Measurements from ENCODE around the gene FIBCD1. TPM values are rescaled to one million over a fixed set of nuclear protein-coding genes. Genes with fewer than 3 reads are reported as not detected.

Gene FIBCD1
- total and polyA plus RNA-seq, 11 donors: 0.24 to 3.9 (median 1.3) TPM; not detected in 2

DNA sequence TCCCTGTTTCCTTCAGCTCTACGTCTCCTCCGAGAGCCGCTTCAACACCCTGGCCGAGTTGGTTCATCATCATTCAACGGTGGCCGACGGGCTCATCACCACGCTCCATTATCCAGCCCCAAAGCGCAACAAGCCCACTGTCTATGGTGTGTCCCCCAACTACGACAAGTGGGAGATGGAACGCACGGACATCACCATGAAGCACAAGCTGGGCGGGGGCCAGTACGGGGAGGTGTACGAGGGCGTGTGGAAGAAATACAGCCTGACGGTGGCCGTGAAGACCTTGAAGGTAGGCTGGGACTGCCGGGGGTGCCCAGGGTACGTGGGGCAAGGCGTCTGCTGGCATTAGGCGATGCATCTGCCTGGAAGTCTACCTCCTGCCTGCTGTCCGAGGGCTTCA is 76.3 kb downstream of the FIBCD1 start:
- H3K27ac ChIP-seq: peak overlapping the region in 2 of 12 donors; percentile 71 to 81
- no peak for TF ChIP-seq POLR2A (IDR thresholded peaks at IDR 0.05)
- TF ChIP-seq, protein P1, sequence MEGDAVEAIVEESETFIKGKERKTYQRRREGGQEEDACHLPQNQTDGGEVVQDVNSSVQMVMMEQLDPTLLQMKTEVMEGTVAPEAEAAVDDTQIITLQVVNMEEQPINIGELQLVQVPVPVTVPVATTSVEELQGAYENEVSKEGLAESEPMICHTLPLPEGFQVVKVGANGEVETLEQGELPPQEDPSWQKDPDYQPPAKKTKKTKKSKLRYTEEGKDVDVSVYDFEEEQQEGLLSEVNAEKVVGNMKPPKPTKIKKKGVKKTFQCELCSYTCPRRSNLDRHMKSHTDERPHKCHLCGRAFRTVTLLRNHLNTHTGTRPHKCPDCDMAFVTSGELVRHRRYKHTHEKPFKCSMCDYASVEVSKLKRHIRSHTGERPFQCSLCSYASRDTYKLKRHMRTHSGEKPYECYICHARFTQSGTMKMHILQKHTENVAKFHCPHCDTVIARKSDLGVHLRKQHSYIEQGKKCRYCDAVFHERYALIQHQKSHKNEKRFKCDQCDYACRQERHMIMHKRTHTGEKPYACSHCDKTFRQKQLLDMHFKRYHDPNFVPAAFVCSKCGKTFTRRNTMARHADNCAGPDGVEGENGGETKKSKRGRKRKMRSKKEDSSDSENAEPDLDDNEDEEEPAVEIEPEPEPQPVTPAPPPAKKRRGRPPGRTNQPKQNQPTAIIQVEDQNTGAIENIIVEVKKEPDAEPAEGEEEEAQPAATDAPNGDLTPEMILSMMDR (IDR thresholded peaks at IDR 0.05): no peak
- WGBS, 4 donors: 90 to 96% (median 92%) methylated on average over 23 of the region's 23 CpGs
- H3K4me1 ChIP-seq: peaks cover 2 to 63% (median 43%) of the 10 kb centered on the region in 12 donors
- no peak for DNase-seq
- intact Hi-C loops (cut with DNase I): loop anchor here in 8 of 10 donors (1.0 to 10.0 kb wide), 8 partner anchors 90 to 182 kb away; no protein-coding TSS in a partner anchor
- peaks cover 0 to 61% (median 42%) of the 10 kb centered on the region in 9 donors for H3K36me3 ChIP-seq
- no peaks in the 10 kb centered on the region for H3K9me3 ChIP-seq
- no peak overlapping the region for H3K4me3 ChIP-seq
- no peak for ATAC-seq
- no peaks in the 10 kb centered on the region for H3K27me3 ChIP-seq

DNA sequence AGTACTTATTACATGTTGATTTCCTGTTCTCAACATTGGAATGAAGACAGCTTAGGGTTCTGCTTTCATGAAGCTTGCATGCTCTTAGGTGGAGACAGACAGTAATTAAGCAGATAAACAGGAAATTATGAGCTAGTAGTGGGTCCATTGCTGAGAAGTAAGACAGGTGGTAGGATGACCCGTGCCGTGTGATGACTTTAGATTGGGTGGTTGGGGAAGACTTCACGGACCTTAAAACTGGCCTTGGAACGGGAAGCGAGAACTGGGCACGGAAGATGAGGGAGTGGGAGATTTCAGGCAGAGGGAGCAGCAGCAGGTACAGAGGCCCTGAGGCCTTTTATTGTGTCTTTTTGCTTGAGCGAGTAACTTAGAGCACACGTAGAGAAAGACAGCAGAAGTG is 76.8 kb downstream of the FIBCD1 start:
- Histone ChIP-seq H3K27me3 (no peaks in the 10 kb centered on the region), H3K27ac (peak overlapping the region in 2 of 12 donors; percentile 71 to 81), H3K36me3 (peaks cover 0 to 61% (median 47%) of the 10 kb centered on the region in 9 donors), H3K4me3 (no peak overlapping the region), H3K9me3 (no peaks in the 10 kb centered on the region), H3K4me1 (peaks cover 2 to 67% (median 46%) of the 10 kb centered on the region in 12 donors)
- no peak for TF ChIP-seq POLR2A (IDR thresholded peaks at IDR 0.05)
- TF ChIP-seq, protein P1 (IDR thresholded peaks at IDR 0.05): no peak
- intact Hi-C loops (cut with DNase I): loop anchor here in 8 of 10 donors (2.0 to 10.0 kb wide), 7 partner anchors 89 to 183 kb away; no protein-coding TSS in a partner anchor
- DNase-seq (no peak), ATAC-seq (no peak)
- 78 to 88% (median 85%) methylated on average over 8 of the region's 8 CpGs for WGBS, 4 donors

DNA sequence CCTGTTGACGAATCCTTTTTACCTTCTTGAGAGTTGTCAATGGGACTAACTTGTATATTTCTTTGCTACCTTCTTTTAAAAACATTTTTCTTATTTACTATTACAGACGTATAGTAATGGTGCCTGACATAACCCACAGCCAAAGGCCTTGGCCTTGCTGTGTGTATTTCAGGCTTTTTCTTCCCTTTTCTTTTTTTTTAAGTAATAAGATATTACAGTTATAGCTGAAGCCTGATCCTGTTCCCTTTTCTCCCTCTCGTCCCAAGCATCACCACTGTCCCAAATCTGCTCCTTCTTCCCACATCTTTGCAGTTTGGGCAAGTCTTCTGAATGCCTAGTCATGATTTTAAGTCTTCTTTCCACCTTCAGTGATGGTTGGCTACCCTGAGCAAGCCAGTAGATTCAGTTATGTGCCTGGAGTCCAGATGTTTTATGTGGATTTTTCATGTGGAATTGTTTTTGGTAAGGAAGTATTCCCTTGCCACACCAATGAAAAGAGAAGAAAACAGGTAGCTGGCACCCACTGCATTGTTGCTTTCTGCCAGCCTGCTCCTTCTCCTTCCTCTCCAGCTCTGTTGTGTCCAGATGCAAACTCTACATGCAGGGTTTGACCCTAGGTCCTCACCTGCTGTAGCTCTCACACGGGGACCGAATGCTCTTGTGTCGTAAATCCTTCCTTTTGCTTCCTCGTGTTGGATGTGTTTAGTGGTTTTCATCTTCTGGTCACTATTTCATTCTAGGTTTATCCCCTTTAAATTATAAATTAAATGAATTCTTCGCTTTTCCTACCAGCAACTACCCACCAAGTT is 77.5 kb downstream of the FIBCD1 start:
- H3K36me3 ChIP-seq: peaks cover 0 to 67% (median 52%) of the 10 kb centered on the region in 9 donors

More for the DNA sequence above, 77.5 kb downstream of the FIBCD1 start:
- H3K27me3 ChIP-seq: no peaks in the 10 kb centered on the region
- ATAC-seq (no peak), DNase-seq (no peak)
- H3K9me3 ChIP-seq: no peaks in the 10 kb centered on the region
- H3K27ac ChIP-seq: peak overlapping the region in 10 of 12 donors; percentile 60 to 85 (median 72)
- 72 to 85% (median 77%) methylated on average over 8 of the region's 8 CpGs for WGBS, 4 donors
- intact Hi-C loops (cut with DNase I): loop anchor here (2.0 to 10.0 kb wide), 10 partner anchors 27 to 183 kb away; partner anchors contain the start of gene ABL1 (in 1 of the 10)
- TF ChIP-seq POLR2A (IDR thresholded peaks at IDR 0.05): no peak
- TF ChIP-seq, protein P1 (IDR thresholded peaks at IDR 0.05): no peak
- peak overlapping the region in 1 of 12 donors; percentile 17 for H3K4me3 ChIP-seq
- H3K4me1 ChIP-seq: peaks cover 2 to 64% (median 46%) of the 10 kb centered on the region in 12 donors
